SK-N-SH treated with all-trans-retinoic acid at 6 μM for 48 hours (cell line): ENCODE measurements around the gene ADK.

Source experiments
- BACH2 ChIP-seq: fragments of 250-450 bp; sonication (Bioruptor Pico); IDR thresholded peaks from 2 replicates; pipeline ENCODE4 v1.9.0; 2021; ENCODE audit warnings: mild to moderate bottlenecking, borderline replicate concordance
- CSRNP3 ChIP-seq: fragments of 250-450 bp; sonication (Bioruptor Pico); IDR thresholded peaks from 2 replicates; pipeline ENCODE4 v1.5.1; 2021; ENCODE audit warnings: mild to moderate bottlenecking, moderate library complexity
- ESRRG ChIP-seq: fragments of 250-450 bp; sonication (Bioruptor Pico); IDR thresholded peaks from 2 replicates; pipeline ENCODE4 v1.6.1; 2021; ENCODE audit warnings: mild to moderate bottlenecking
- GLIS3 ChIP-seq: fragments of 250-450 bp; sonication (Bioruptor Pico); IDR thresholded peaks from 2 replicates; pipeline ENCODE4 v1.5.0; 2020; ENCODE audit warnings: mild to moderate bottlenecking, moderate library complexity
- PATZ1 ChIP-seq: fragments of 250-450 bp; sonication (Bioruptor Pico); IDR thresholded peaks from 2 replicates; pipeline ENCODE4 v1.8.0; 2020; ENCODE audit warnings: mild to moderate bottlenecking, moderate library complexity, borderline replicate concordance
- PPARA ChIP-seq: fragments of 250-450 bp; sonication (Bioruptor Pico); IDR thresholded peaks from 2 replicates; pipeline ENCODE4 v1.5.0; 2020; ENCODE audit warnings: mild to moderate bottlenecking, borderline replicate concordance
- RARB ChIP-seq: fragments of 250-450 bp; sonication (Bioruptor Pico); IDR thresholded peaks from 2 replicates; pipeline ENCODE4 v1.8.0; 2021; ENCODE audit warnings: mild to moderate bottlenecking, moderate library complexity
- TCF4 ChIP-seq: fragments of 250-450 bp; sonication (Bioruptor Pico); IDR thresholded peaks from 2 replicates; pipeline ENCODE4 v1.8.0; 2021; ENCODE audit warnings: mild to moderate bottlenecking, moderate library complexity, borderline replicate concordance
- TOX ChIP-seq: fragments of 250-450 bp; sonication (Bioruptor Pico); IDR thresholded peaks from 2 replicates; pipeline ENCODE4 v1.8.0; 2021; ENCODE audit warnings: mild to moderate bottlenecking, moderate library complexity, borderline replicate concordance
- ZFP3 ChIP-seq: fragments of 250-450 bp; sonication (Bioruptor Pico); IDR thresholded peaks from 2 replicates; pipeline ENCODE4 v1.5.0; 2020; ENCODE audit warnings: mild to moderate bottlenecking, moderate library complexity
- ZFP30 ChIP-seq: fragments of 450-650 bp; formaldehyde crosslinking; IDR thresholded peaks from 2 replicates; pipeline ENCODE4 v1.5.0; 2022; ENCODE audit warnings: mild to moderate bottlenecking, moderate library complexity
- ZNF70 ChIP-seq: fragments of 450-650 bp; formaldehyde crosslinking; IDR thresholded peaks from 2 replicates; pipeline ENCODE4 v1.5.0; 2020; ENCODE audit warnings: mild to moderate bottlenecking, moderate library complexity

DNA sequence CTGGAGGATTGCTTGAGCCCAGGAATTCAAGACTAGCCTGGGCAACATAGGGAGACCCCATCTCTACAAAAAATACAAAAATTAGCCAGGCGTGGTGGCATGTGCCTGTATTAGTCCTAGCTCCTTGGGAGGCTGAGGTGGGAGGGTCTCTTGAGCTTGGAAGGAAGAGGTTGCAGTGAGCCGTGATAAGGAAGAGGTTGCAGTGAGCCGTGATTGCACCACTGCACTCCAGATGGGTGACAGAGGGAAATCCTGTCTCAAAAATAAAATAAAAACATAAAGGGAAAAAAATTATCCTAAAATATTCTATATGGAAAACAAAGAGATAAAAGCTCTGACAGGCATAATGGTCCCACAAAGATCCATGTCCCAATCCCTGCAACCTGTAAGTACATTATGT, 587.5 kb downstream of the ADK start:
- TF ChIP-seq ZFP3 (no peak), ESRRG (CRISPR knock-in tag) (no peak), RARB (CRISPR knock-in tag) (no peak), CSRNP3 (no peak), PPARA (CRISPR knock-in tag) (no peak), PATZ1 (CRISPR knock-in tag) (no peak), TOX (CRISPR knock-in tag) (no peak), ZNF70 (no peak), ZFP30 (CRISPR knock-in tag) (no peak), BACH2 (no peak), GLIS3 (CRISPR knock-in tag) (no peak), TCF4 (CRISPR knock-in tag) (no peak)
